RWPE2 (cell line): ENCODE data around the gene EPB41L4A.
A peak's percentile ranks its signal among the peaks of the same experiment; 100 is the strongest.
"Not testable (repeated sequence)": the region's sequence is repeated elsewhere in the genome, so short reads cannot be mapped to it uniquely, and the experiment has no call there.

ENCODE experiments used
- ATAC-seq: fragments of 200-7000 bp; cut with Tn5 transposase; 3 replicates; pipeline ENCODE4 v1.9.1; 2021; ENCODE audit warnings: low read depth
- DNase-seq: peaks from one replicate; pipeline ENCODE4 v3.0.0-alpha.2; 2020; ENCODE audit warnings: low spot score
- H3K27ac ChIP-seq: fragments of 450-650 bp; 2 replicates; pipeline ENCODE4 v1.5.1; 2017; ENCODE audit warnings: mild to moderate bottlenecking; ENCODE audit not compliant: poor library complexity, severe bottlenecking
- H3K27me3 ChIP-seq: fragments of 250-450 bp; sonication (Bioruptor Pico); 2 replicates; pipeline ENCODE4 v1.5.1; 2021; ENCODE audit warnings: mild to moderate bottlenecking, moderate library complexity; ENCODE audit not compliant: insufficient read depth, poor library complexity, severe bottlenecking
- H3K36me3 ChIP-seq: fragments of 250-450 bp; sonication (Bioruptor Pico); 2 replicates; pipeline ENCODE4 v1.5.1; 2020; ENCODE audit warnings: low read depth, mild to moderate bottlenecking, moderate library complexity
- H3K4me1 ChIP-seq: fragments of 250-450 bp; sonication (Bioruptor Pico); 2 replicates; pipeline ENCODE4 v1.5.1; 2021; ENCODE audit warnings: mild to moderate bottlenecking, moderate library complexity; ENCODE audit not compliant: insufficient read depth, poor library complexity, severe bottlenecking
- H3K4me3 ChIP-seq: fragments of 250-450 bp; sonication (Bioruptor Pico); 2 replicates; pipeline ENCODE4 v1.5.1; 2021; ENCODE audit warnings: mild to moderate bottlenecking, moderate library complexity; ENCODE audit not compliant: severe bottlenecking
- H3K9me3 ChIP-seq: fragments of 250-450 bp; sonication (Bioruptor Pico); 2 replicates; pipeline ENCODE4 v1.5.1; 2021; ENCODE audit warnings: mild to moderate bottlenecking, moderate library complexity; ENCODE audit not compliant: severe bottlenecking
- CTCF ChIP-seq: fragments of 450-650 bp; IDR thresholded peaks from one replicate; pipeline ENCODE4 v1.5.1; 2017; ENCODE audit warnings: mild to moderate bottlenecking, moderate library complexity; ENCODE audit not compliant: poor library complexity, severe bottlenecking

The EPB41L4A gene

GRCh38 chr5:112227911-112228631 is 191.0 kb downstream of the EPB41L4A start:
- DNase-seq (no peak), ATAC-seq (no peak)
- Histone ChIP-seq H3K4me1 (peaks cover 38% of the 10 kb centered on the region), H3K27ac (peak overlapping the region; percentile 68), H3K27me3 (no peaks in the 10 kb centered on the region), H3K9me3 (no peaks in the 10 kb centered on the region), H3K36me3 (no peaks in the 10 kb centered on the region), H3K4me3 (no peak overlapping the region)
- no peak for TF ChIP-seq CTCF

- ATAC-seq: no peak
These were observed 192.9 kb downstream of the EPB41L4A start for GRCh38 chr5:112226215-112226614.

GRCh38 chr5:112222997-112223396 is 196.1 kb downstream of the EPB41L4A start:
- not testable (repeated sequence) for DNase-seq, H3K4me1 ChIP-seq, H3K4me3 ChIP-seq, H3K9me3 ChIP-seq, H3K36me3 ChIP-seq, H3K27ac ChIP-seq, ATAC-seq, H3K27me3 ChIP-seq

More at GRCh38 chr5:112226215-112226614, 192.9 kb downstream of the EPB41L4A start:
- no peak for TF ChIP-seq CTCF
- H3K9me3 ChIP-seq: no peaks in the 10 kb centered on the region
- H3K27ac ChIP-seq: no peak overlapping the region
- no peaks in the 10 kb centered on the region for H3K36me3 ChIP-seq
- H3K4me1 ChIP-seq: peaks cover 28% of the 10 kb centered on the region
- DNase-seq: no peak
- H3K27me3 ChIP-seq: no peaks in the 10 kb centered on the region
- H3K4me3 ChIP-seq: no peak overlapping the region

- DNase-seq (no peak), ATAC-seq (no peak)
- TF ChIP-seq CTCF: no peak
- H3K4me1 ChIP-seq: no peaks in the 10 kb centered on the region
- no peak overlapping the region for H3K27ac ChIP-seq
- no peaks in the 10 kb centered on the region for H3K9me3 ChIP-seq
- no peak overlapping the region for H3K4me3 ChIP-seq
- no peaks in the 10 kb centered on the region for H3K27me3 ChIP-seq
- H3K36me3 ChIP-seq: no peaks in the 10 kb centered on the region
These were observed 197.9 kb downstream of the EPB41L4A start for GRCh38 chr5:112221128-112221527.

- H3K36me3 ChIP-seq: no peaks in the 10 kb centered on the region
- H3K9me3 ChIP-seq: no peaks in the 10 kb centered on the region
- DNase-seq (no peak), ATAC-seq (no peak)
- no peaks in the 10 kb centered on the region for H3K27me3 ChIP-seq
- no peak overlapping the region for H3K27ac ChIP-seq
- TF ChIP-seq CTCF: no peak
- no peak overlapping the region for H3K4me3 ChIP-seq
- H3K4me1 ChIP-seq: no peaks in the 10 kb centered on the region
These were observed 200.1 kb downstream of the EPB41L4A start for GRCh38 chr5:112219000-112219399.
